NCI-H446 (cell line): ENCODE data around the gene HNRNPL.
"Not testable (repeated sequence)": the region's sequence is repeated elsewhere in the genome, so short reads cannot be mapped to it uniquely, and the experiment has no call there.

Experiments
- DNase-seq, 2 experiments: peaks; one replicate each; lab custom pipeline; 2025; lab: John Stamatoyannopoulos, UW

The HNRNPL gene

DNA sequence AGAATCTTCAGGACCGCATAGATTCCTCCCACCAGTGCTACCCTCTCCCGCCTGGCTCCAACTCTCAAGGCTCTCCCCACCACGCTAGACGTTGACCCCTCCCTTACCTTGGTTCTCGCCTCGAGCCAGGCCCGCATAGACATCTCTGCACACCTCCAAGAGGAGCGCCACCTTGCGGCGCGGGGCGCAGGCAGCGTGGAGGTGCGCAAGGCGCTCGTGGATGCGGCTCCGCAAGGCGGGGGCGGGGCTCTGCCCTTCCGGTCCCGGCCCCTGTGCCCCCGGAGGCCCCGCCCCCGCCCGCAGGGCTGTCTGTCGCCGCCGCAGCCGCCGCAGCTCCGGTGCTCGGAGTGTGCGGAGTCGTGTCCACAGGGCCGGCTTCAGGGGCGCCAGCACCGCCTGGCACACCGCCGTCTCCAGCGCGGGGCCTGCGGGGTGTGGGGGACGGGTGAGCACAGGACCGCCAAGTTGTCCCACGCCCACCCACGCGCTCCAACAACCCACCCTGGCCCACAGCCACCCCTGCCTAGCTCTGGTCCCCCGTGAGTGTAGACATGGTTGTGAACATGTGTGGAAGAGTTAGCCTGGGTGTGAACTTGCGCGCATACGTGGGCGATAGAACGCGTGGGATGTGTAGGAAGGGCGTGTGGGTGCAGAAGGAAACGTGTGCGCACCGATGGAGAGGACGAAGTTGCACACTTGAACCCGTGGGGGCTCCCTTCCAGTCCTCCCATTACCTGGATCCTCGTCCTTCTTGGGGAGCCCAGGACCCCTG is 20.2 kb upstream of the HNRNPL start:
- DNase-seq: peak; percentile 28 to 82

- no peak for DNase-seq
Measured at GRCh38 chr19:38869160-38869835, 19.5 kb upstream of the HNRNPL start.

DNA sequence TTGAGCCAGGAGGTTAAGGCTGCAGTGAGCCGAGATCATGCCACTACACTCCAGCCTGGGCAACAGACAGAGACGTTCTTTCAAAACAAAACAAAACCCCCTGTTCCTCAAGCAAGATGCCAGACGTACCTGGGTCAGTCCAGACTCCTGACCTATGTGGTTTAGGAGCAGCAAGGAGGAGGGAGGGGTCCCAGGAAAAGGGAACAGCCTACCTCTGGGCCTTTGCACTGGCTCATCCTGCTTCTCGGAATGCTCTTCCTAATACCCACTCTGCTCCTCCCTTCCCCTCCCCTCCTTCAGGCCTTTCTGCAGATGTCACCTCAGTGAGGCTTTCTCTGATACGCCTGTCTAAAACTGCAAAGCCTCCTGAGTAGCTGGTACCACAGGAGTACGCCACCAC is 18.8 kb upstream of the HNRNPL start:
- no peak for DNase-seq

- no peak for DNase-seq
Measured at GRCh38 chr19:38867171-38867780, 17.5 kb upstream of the HNRNPL start.

- DNase-seq: peak; percentile 61 to 79
Measured at GRCh38 chr19:38862321-38863059, 12.7 kb upstream of the HNRNPL start.

DNA sequence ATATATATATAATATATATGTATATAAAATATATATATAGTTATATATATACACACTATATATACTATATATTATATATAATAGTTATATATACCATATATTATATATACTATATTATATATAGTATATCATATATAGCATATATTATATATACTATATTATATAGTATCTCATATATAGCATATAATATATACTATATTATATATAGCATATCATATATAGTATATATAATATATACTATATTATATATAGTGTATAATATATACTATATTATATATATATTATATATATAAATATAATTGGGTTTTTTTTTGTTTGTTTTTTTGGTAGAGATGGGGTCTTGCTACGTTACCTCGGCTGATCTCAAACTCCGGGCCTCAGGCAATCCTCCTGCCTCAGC is 11.6 kb upstream of the HNRNPL start:
- no peak for DNase-seq

GRCh38 chr19:38859631-38860204 is 9.9 kb upstream of the HNRNPL start:
- DNase-seq: not testable (repeated sequence)

GRCh38 chr19:38856813-38857212 is 7.0 kb upstream of the HNRNPL start:
- DNase-seq: no peak

DNA sequence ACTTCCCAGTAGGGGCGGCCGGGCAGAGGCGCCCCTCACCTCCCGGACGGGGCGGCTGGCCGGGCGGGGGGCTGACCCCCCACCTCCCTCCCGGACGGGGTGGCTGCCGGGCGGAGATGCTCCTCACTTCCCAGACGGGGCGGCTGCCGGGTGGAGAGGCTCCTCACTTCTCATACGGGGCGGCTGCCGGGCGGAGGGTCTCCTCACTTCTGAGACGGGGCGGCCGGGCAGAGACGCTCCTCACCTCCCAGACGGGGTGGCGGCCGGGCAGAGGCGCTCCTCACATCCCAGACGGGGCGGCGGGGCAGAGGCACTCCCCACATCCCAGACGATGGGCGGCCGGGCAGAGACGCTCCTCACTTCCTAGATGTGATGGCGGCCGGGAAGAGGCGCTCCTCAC is 6.0 kb upstream of the HNRNPL start:
- DNase-seq: not testable (repeated sequence)

- not testable (repeated sequence) for DNase-seq
Measured at GRCh38 chr19:38854961-38855360, 5.2 kb upstream of the HNRNPL start.

GRCh38 chr19:38853214-38853613 is 3.4 kb upstream of the HNRNPL start:
- DNase-seq: no peak

DNA sequence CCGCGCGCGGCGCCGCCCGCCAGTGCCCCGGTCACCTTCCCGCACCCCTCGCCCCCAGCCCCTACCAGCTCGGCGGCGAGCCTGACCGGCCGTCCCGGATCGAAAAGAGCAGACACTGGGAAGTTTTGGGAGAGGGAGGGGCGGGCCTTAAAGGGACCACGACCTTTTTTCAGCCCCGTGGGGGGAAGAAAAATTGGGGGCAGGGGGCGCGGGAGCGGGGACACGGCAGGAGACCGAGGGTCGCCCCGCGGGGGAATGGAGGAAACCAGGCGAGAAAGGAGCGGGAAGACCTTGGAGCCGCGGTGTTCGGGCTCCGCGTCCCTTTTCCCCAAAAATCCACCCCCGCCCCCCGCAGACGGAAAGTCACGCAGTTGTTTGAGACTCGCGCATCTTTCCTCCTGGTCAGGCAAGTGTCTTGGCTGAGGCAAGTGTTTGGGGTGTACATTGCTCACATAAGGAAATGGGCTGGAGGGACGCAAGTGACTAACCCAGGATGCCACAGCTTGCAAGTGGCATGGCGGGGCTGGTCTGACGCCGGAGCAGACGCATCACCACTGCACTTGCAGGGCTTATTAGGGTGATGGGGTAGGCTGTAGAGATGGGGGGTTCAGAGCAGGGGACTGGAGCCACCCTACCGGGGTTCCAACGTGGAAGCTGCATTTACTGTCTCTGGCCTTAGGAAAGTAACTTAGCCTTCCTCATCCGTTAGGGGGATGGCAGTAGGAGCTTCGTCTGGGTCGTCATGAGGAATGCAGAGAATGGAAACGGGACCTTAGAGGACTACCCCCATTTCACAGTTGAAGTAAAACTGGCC is 2.7 kb upstream of the HNRNPL start:
- peak in 1 of 2 experiments; percentile 56 for DNase-seq

- peak; percentile 85 to 94 for DNase-seq
Measured at GRCh38 chr19:38851622-38852230, 1.9 kb upstream of the HNRNPL start.

DNA sequence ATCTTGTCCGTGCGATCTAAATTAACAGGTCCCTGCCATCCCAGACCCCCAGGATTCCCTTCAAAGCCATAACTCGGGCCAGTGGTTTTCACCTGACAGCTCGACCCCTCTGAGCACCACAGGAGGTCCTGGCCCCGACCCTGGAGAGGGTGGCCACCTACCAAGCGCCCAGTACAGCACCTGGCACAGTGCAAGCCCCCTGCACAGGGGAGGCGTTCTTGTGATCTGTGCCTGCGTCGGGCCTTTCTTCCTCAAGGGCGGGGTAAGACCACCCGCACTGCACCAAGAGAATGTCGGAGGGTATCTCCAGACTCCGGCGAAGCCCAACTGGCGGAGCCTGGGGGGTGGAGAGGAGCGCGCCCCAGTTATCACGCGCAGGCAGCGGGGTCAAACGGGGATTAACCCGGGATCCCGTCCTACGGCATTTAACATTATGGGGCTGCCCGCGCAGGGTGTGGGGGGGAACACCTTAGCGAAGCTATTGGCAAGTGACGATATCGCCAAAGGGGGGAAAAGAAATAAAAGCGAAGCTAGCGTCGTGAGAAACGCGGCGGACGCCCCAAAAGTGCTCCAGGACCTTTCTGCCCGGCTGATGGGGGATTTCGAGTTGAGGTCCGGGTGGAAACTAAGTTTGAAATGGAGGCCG is 1.3 kb upstream of the HNRNPL start:
- DNase-seq: peak in 1 of 2 experiments; percentile 59

DNA sequence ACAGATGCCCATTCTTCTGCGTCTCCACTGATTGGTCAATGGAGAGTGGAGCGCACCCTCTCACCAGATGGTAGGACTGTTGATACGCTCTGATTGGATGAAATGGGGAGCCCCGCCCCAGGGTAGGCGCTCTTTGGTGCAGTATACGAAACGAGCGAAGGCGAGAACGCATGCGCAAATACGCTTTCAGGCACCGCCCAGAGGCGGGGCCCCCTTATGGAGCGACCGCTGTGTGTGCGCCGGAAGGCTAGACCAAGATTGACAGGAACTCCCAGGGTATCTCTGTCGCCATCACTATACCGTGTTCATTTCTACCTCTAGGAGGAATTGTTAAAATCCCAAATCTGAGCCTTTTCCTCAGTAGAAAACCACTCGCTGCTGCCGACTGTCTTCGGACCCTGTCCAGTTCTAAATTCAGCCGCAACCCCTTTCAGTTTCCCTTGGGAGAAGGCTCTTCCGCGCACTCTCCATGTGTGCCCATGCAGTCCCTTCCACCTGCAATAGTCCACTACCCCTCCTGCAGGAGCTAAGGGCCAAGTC is 720 bp upstream of the HNRNPL start:
- DNase-seq: no peak

DNA sequence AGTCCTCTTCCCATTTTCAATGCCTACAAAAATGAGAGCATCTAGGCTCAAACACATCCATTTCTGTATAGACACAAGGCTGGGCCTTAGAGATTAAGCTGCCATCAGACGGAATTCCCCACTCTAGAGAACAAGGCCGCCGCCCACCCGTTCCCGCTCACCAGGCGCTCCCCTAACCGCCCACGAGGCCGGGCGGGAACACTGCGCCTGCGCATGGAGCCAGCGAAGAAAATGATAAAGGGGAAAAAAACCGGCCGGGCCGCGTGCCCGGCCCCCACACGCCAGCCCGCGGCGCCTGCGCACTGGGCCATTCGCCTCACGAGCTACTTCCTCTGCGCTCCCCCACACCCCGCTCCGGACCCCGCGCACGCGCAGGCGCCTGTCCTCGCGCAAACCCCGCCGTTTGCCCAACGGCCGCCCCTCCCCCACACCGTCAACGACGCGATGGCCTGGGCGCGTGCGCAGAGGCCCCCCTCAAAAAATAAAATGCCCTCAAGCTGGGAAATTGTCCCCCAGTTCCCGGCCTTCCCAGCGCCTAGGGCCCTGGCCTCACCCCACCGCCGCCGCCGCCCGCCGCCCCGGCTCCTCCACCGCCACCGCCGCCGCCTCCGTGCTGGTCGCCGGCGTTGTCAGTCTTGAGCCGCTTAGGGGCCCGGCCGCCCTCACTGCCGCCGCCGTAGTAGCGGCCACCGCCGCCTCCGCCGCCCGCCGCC is 483 bp downstream of the HNRNPL start:
- DNase-seq: peak; percentile 97 to 99

GRCh38 chr19:38848299-38849146 is 1.3 kb downstream of the HNRNPL start:
- no peak for DNase-seq

DNA sequence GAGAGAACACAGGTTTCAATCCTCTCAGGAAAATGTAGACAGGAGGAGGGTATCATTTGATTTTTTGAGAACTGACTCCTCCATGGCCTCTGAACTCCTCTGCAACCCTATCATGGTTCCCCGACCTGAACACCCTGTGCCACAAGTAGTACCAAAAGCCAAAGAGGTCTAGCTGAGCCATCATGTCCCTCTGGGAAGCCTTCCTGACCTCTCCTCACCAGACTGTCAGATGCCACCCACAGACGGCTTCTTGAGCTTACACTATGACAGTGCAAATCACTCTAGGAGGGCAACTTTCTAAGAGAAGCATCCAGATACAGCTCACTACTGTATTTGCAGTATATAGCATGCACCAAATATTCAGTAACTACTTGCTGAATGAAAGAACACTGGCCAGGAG is 3.7 kb downstream of the HNRNPL start:
- no peak for DNase-seq
